Endothelial cell of umbilical vein (primary cell): ENCODE measurements around the gene COPS9. TPM values are rescaled to one million over a fixed set of nuclear protein-coding genes. Genes with fewer than 3 reads are reported as not detected.

ENCODE experiments used
- BruUV-seq: library from RNA; stranded (reverse); fragments of 400-500 nt; replicated peaks from 2 replicates; lab custom pipeline; 2021; lab: Mats Ljungman, UMichigan
- CTCF ChIA-PET: fragments of 300-600, 350-600 bp; sonication (Branson Sonifier 250); formaldehyde crosslinking; loops from one replicate; lab custom pipeline; 2021; ENCODE audit warnings: antibody characterized with exemption, inconsistent platforms; lab: Charles Lee
- POLR2A ChIA-PET: fragments of 300-600, 350-600 bp; sonication (Branson Sonifier 250); formaldehyde crosslinking; loops from one replicate; lab custom pipeline; 2021; ENCODE audit warnings: antibody characterized with exemption, inconsistent platforms; lab: Charles Lee
- DNase-seq: peaks from one replicate; pipeline ENCODE4 v3.0.0-alpha.2; 2011; ENCODE audit warnings: low read depth, low spot score
- FAIRE-seq: peaks from 2 replicates; lab custom pipeline; 2011; peaks lifted over from hg19 to GRCh38; lab: Jason Lieb, UNC
- H2AFZ ChIP-seq: 2 replicates; pipeline ENCODE4 v1.6.0; 2012; ENCODE audit warnings: low read depth, low read length, control low read depth, inconsistent platforms
- H3K27ac ChIP-seq: 2 replicates; pipeline ENCODE4 v1.5.1; 2011; ENCODE audit warnings: low read depth, mild to moderate bottlenecking, control low read depth, low read length, moderate library complexity; ENCODE audit not compliant: insufficient read depth
- H3K27me3 ChIP-seq, 2 experiments: 2 replicates each; pipeline versions ENCODE4 v1.6.0 to v1.6.1; 2011; ENCODE audit warnings: low read length in 2 of 2, mixed read lengths in 1 of 2; ENCODE audit not compliant: control insufficient read depth in 2 of 2, insufficient read depth in 2 of 2
- H3K36me3 ChIP-seq, 2 experiments: 2 replicates in 1 of 2; 3 replicates in 1 of 2; pipeline ENCODE4 v1.5.1; 2011; ENCODE audit warnings: low read length in 2 of 2, mild to moderate bottlenecking in 1 of 2, moderate library complexity in 1 of 2; ENCODE audit not compliant: control insufficient read depth in 2 of 2, insufficient read depth in 2 of 2; ENCODE audit errors: extremely low read depth in 1 of 2
- H3K4me1 ChIP-seq: 3 replicates; pipeline ENCODE4 v1.5.1; 2011; ENCODE audit warnings: mild to moderate bottlenecking, low read length; ENCODE audit not compliant: control insufficient read depth, insufficient read depth; ENCODE audit errors: extremely low read depth
- H3K4me2 ChIP-seq: 2 replicates; pipeline ENCODE4 v1.6.1; 2011; ENCODE audit warnings: low read length, control low read depth, mixed read lengths; ENCODE audit not compliant: insufficient read depth
- H3K4me3 ChIP-seq, 3 experiments: fragments of 200-600 bp in 1 of 3; sonication (generic), shearing (Covaris generic) in 1 of 3; replicated peaks in 1 of 3; 2 replicates each; pipeline ENCODE4 v1.5.1; 2011 to 2016; ENCODE audit warnings: control low read depth in 3 of 3, low read length in 3 of 3, mild to moderate bottlenecking in 2 of 3, inconsistent platforms in 1 of 3, low read depth in 1 of 3, moderate library complexity in 1 of 3; ENCODE audit not compliant: insufficient read depth in 1 of 3
- H3K79me2 ChIP-seq: 2 replicates; pipeline ENCODE4 v1.6.0; 2012; ENCODE audit warnings: low read length, inconsistent platforms; ENCODE audit not compliant: control insufficient read depth, insufficient read depth
- H3K9ac ChIP-seq: replicated peaks from 2 replicates; pipeline ENCODE3; 2011; ENCODE audit warnings: low read length, control low read depth; ENCODE audit not compliant: insufficient read depth; ENCODE audit errors: extremely low read depth
- H3K9me1 ChIP-seq: replicated peaks from 3 replicates; pipeline ENCODE4 v1.6.0; 2011; ENCODE audit warnings: mild to moderate bottlenecking, low read length; ENCODE audit not compliant: control insufficient read depth, insufficient read depth; ENCODE audit errors: extremely low read depth
- H3K9me3 ChIP-seq: replicated peaks from 2 replicates; pipeline ENCODE4 v1.5.1; 2012; ENCODE audit warnings: low read length, inconsistent platforms; ENCODE audit not compliant: control insufficient read depth, insufficient read depth
- H4K20me1 ChIP-seq: replicated peaks from 2 replicates; pipeline ENCODE3; 2011; ENCODE audit warnings: mild to moderate bottlenecking, low read length; ENCODE audit not compliant: control insufficient read depth, insufficient read depth; ENCODE audit errors: extremely low read depth
- CTCF ChIP-seq, 2 donors: IDR thresholded peaks; 1 replicate in 1 of 2; 2 replicates in 1 of 2; pipeline ENCODE4 v1.5.1; 2011; ENCODE audit warnings: low read length in 2 of 2, mild to moderate bottlenecking in 2 of 2, moderate library complexity in 2 of 2, control low read depth in 1 of 2, inconsistent platforms in 1 of 2, low read depth in 1 of 2; ENCODE audit not compliant: insufficient read depth in 1 of 2; ENCODE audit errors: extremely low read depth in 1 of 2
- EZH2 ChIP-seq: IDR thresholded peaks from 2 replicates; pipeline ENCODE4 v1.6.1; 2012; ENCODE audit warnings: borderline replicate concordance, low read depth, mild to moderate bottlenecking, moderate library complexity, low read length, inconsistent platforms; ENCODE audit not compliant: severe bottlenecking
- FOS ChIP-seq: IDR thresholded peaks from 2 replicates; pipeline ENCODE4 v1.6.1; 2011; ENCODE audit warnings: mild to moderate bottlenecking, low read length, moderate library complexity, borderline replicate concordance; ENCODE audit not compliant: insufficient read depth
- GATA2 ChIP-seq: IDR thresholded peaks from 2 replicates; pipeline ENCODE4 v1.7.0; 2011; ENCODE audit warnings: low read depth, mild to moderate bottlenecking, moderate library complexity, mixed read lengths, low read length; ENCODE audit not compliant: insufficient read length, insufficient read depth
- JUN ChIP-seq: IDR thresholded peaks from 2 replicates; pipeline ENCODE4 v1.6.1; 2011; ENCODE audit warnings: borderline replicate concordance, low read depth; ENCODE audit not compliant: insufficient read length, insufficient read depth
- MYC ChIP-seq: IDR thresholded peaks from one replicate; pipeline ENCODE4 v1.6.1; 2011; ENCODE audit warnings: mild to moderate bottlenecking, low read depth, low read length
- POLR2A ChIP-seq: IDR thresholded peaks from 2 replicates; pipeline ENCODE4 v1.6.1; 2012; ENCODE audit warnings: low read depth, mild to moderate bottlenecking, control low read depth, low read length
- POLR2AphosphoS5 ChIP-seq: IDR thresholded peaks from 2 replicates; pipeline ENCODE4 v1.6.1; 2012; ENCODE audit warnings: low read depth, mild to moderate bottlenecking, control low read depth, low read length, moderate library complexity; ENCODE audit not compliant: insufficient read depth
- dilution Hi-C: fragments of 300-500 bp; cut with MboI; formaldehyde crosslinking; loops from one replicate; pipeline ENCODE4 v1.15.0; 2019; ENCODE audit warnings: low sequenced_read_pairs; ENCODE audit not compliant: extremely low pct_ligation_motif_present
- intact Hi-C: fragments of 100-400 bp; cut with micrococcal nuclease; formaldehyde crosslinking; loops from one replicate; pipeline ENCODE4 v1.10.0; 2022
- polyA plus RNA-seq, 4 experiments: library from polyadenylated mRNA; depleted of rRNA in 3 of 4; stranded (reverse) in 3 of 4; unstranded in 1 of 4; fragments of >200 nt; gene quantifications; 2 replicates each; pipeline versions ENCODE4 v1.2.1 to v1.2.3, GENCODE V29; 2011 to 2012; ENCODE audit warnings: missing spikeins in 1 of 4
- total RNA-seq: library from RNA; stranded (reverse); gene quantifications from 2 replicates; pipeline ENCODE4 v1.2.3, GENCODE V29; 2021
- TF ChIP-seq, protein P1 (sequence below): IDR thresholded peaks from 2 replicates; pipeline ENCODE4 v1.6.1; 2011; ENCODE audit not compliant: insufficient read depth, insufficient read length

Gene COPS9
- total and polyA plus RNA-seq, 2 donors (not counting 3 experiments of a cell fraction or from before 2014, with no cell fraction given) = 196 to 361 TPM

DNA sequence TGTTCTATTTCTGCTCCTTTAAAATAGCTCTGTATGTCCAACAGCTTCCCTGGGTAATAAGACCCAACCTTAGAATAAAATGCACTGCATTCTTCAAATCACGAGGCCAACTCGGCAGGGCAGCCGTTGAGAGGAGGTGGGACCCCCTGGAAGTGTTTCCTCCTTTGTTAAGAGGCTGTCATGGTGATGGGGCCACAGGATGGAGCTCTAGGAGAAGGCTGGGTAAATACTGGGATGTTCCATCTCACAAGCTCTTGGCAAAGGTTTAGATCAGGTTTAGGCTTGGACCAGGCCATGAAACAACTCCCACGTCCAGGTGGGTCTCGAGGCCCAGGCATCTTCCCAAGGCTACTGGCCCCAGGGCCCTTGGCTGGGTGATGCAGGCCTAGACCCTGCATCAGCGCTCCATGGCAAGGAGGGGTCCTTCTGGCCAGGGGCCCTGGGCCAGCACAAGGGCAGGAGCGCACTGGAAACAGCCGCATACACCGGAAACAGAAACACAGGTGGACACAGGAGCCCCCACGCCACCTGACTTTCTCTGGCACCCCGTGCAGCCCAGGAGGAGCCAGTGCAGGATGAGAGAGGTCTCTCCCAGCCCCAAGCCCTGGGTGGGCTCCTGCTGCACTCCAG is 43.2 kb upstream of the COPS9 start:
- no peaks in the 10 kb centered on the region for H3K4me1 ChIP-seq
- H3K9me3 ChIP-seq = no peaks in the 10 kb centered on the region
- H3K9me1 ChIP-seq = no peaks in the 10 kb centered on the region
- TF ChIP-seq POLR2AphosphoS5 = no peak
- TF ChIP-seq FOS = no peak
- no peak for TF ChIP-seq POLR2A
- no peak for TF ChIP-seq CTCF (IDR thresholded peaks at IDR 0.05; ENCODE audit: extremely low read depth in 1 of 2, insufficient read depth in 1 of 2, low read depth in 1 of 2, low read length in 2 of 2)
- TF ChIP-seq GATA2 = no peak
- TF ChIP-seq JUN = no peak
- no peak for TF ChIP-seq MYC
- no peak for TF ChIP-seq EZH2
- TF ChIP-seq, protein P1, sequence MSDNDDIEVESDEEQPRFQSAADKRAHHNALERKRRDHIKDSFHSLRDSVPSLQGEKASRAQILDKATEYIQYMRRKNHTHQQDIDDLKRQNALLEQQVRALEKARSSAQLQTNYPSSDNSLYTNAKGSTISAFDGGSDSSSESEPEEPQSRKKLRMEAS = no peak
- H2AFZ ChIP-seq = no peak overlapping the region
- dilution Hi-C loops (no loop called here), intact Hi-C loops (no loop called here)
- H3K79me2 ChIP-seq = no peaks in the 10 kb centered on the region
- H3K4me3 ChIP-seq = no peak overlapping the region
- H3K9ac ChIP-seq = no peak overlapping the region
- H3K27ac ChIP-seq = no peak overlapping the region
- no peak for DNase-seq
- no TSS peak for BruUV-seq
- H3K27me3 ChIP-seq = peaks cover 0 to 2% of the 10 kb centered on the region in 2 experiments
- no peak overlapping the region for H3K4me2 ChIP-seq
- FAIRE-seq = no peak
- H4K20me1 ChIP-seq = no peaks in the 10 kb centered on the region
- H3K36me3 ChIP-seq = no peaks in the 10 kb centered on the region
- CTCF ChIA-PET = no interaction called here
- POLR2A ChIA-PET = no interaction called here
